ENCODE measurements around the gene TMA16. TPM values are rescaled to one million over a fixed set of nuclear protein-coding genes. Genes with fewer than 3 reads are reported as not detected.
"Not testable (repeated sequence)": the region's sequence is repeated elsewhere in the genome, so short reads cannot be mapped to it uniquely, and the experiment has no call there.

The TMA16 gene
- 10 to 100 TPM in 2 of 4 donors, 1 to 10 TPM in 2; 3.8 to 25.3 (median 10.8) TPM for polyA plus RNA-seq
- long read RNA-seq, donor 1, transcript TMA16-201 (7 exons, 1,978 nt) = major isoform, 8 of 32 reads
- long read RNA-seq, donor 1, partial matches to known transcripts = 20 of 32 reads
- long read RNA-seq, donor 1, other reads (novel, unspliced or antisense) = 0 of 32 reads
- long read RNA-seq, donor 2, partial matches to known transcripts = 0 of 3 reads
- long read RNA-seq, donor 2, other reads (novel, unspliced or antisense) = 0 of 3 reads
- long read RNA-seq, donor 3, transcript TMA16-201 (7 exons, 1,978 nt) = major isoform, 9 of 17 reads
- long read RNA-seq, donor 3, partial matches to known transcripts = 5 of 17 reads
- long read RNA-seq, donor 3, other reads (novel, unspliced or antisense) = 0 of 17 reads
- long read RNA-seq, donor 4, partial matches to known transcripts = 0 of 1 reads
- long read RNA-seq, donor 4, other reads (novel, unspliced or antisense) = 0 of 1 reads
- long read RNA-seq, donor 5, partial matches to known transcripts = 0 of 1 reads
- long read RNA-seq, donor 5, other reads (novel, unspliced or antisense) = 0 of 1 reads
- long read RNA-seq, donor 6, partial matches to known transcripts = 5 of 8 reads
- long read RNA-seq, donor 6, other reads (novel, unspliced or antisense) = 0 of 8 reads
- long read RNA-seq, donor 7, transcript TMA16-201 (7 exons, 1,978 nt) = major isoform, 15 of 22 reads
- long read RNA-seq, donor 7, partial matches to known transcripts = 6 of 22 reads
- long read RNA-seq, donor 7, other reads (novel, unspliced or antisense) = 0 of 22 reads
- long read RNA-seq, donor 8, partial matches to known transcripts = 0 of 2 reads
- long read RNA-seq, donor 8, other reads (novel, unspliced or antisense) = 0 of 2 reads
- long read RNA-seq, donor 9, partial matches to known transcripts = 0 of 2 reads
- long read RNA-seq, donor 9, other reads (novel, unspliced or antisense) = 0 of 2 reads
- long read RNA-seq, donor 10, transcript TMA16-201 (7 exons, 1,978 nt) = major isoform, 12 of 18 reads
- long read RNA-seq, donor 10, partial matches to known transcripts = 0 of 18 reads
- long read RNA-seq, donor 10, other reads (novel, unspliced or antisense) = 0 of 18 reads

DNA sequence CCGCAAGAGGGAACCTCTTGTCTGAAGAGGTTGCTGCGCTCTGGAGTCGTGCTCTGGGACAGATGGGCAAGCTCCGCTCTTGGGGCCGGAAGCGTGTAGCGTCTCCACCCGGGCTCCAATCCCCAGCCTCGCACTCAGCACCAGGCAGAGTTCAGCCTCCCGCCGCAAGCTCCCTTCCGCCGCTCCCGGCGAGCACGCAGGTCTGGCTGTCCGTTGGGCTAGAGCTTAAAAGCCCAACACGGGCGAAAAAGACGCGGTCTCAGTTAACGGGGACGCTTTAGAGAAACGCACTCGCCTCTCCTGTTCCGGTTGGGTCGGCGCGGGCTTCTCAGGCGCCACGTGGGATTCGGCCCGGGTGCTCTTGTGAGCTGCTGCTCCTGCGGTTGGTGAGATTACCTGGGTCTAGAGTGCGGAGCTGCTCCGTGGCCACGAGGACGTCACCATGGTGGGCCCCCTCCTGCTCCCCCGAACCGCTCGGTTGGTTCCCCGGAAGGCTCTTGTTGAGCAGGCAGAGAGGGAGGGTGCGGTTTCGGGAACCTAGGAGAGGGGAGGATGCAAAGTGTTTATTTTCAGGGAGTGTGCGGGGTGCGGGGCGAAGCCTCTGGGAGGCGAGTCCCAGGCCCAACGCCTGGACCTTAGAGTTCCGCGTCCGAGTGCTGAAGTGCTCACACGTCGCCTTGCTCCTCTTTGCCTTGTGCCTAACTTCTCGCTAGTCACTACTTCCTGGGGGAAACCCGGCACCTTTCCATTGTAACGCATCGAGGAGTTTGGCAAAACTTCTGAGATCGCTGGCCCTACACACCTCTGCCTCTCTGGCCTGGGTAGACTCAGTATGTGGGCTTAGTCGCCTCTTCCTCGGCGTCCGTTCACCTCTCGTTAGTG, at the start of gene TMA16:
Gene TMA16 (plus strand): TSS at position 331 of the 882 bp plus-strand sequence. CDS start 112 bp downstream, at position 443.
- no peaks in the 10 kb centered on the region for H3K9me3 ChIP-seq (ENCODE audit: control insufficient read depth in 2 of 2, insufficient read depth in 1 of 2, low read depth in 1 of 2, low read length in 1 of 2)
- H3K36me3 ChIP-seq (ENCODE audit: control insufficient read depth in 3 of 3, insufficient read depth in 2 of 3, low read depth in 1 of 3, low read length in 3 of 3) = no peaks in the 10 kb centered on the region
- FAIRE-seq (no peak), DNase-seq (peak; percentile 88 to 94)
- H3K27ac ChIP-seq (ENCODE audit: low read depth in 1 of 3, low read length in 2 of 3) = peak within 1 kb of the TSS; percentile 79 to 93 (median 93)
- peak within 1 kb of the TSS; percentile 73 to 97 (median 75) for H3K4me3 ChIP-seq (ENCODE audit: low read depth in 1 of 3, low read length in 3 of 3)
- WGBS, 3 donors = 0 to 1% (median 1%) methylated on average over 63 to 64 of the region's 64 CpGs
- peaks cover 0 to 5% (median 0%) of the 10 kb centered on the region in 3 donors for H3K4me1 ChIP-seq (ENCODE audit: control insufficient read depth in 3 of 3, insufficient read depth in 2 of 3, low read depth in 1 of 3, low read length in 2 of 3)
- H3K27me3 ChIP-seq (ENCODE audit: control insufficient read depth in 3 of 3, insufficient read depth in 3 of 3, low read length in 3 of 3) = no peaks in the 10 kb centered on the region

DNA sequence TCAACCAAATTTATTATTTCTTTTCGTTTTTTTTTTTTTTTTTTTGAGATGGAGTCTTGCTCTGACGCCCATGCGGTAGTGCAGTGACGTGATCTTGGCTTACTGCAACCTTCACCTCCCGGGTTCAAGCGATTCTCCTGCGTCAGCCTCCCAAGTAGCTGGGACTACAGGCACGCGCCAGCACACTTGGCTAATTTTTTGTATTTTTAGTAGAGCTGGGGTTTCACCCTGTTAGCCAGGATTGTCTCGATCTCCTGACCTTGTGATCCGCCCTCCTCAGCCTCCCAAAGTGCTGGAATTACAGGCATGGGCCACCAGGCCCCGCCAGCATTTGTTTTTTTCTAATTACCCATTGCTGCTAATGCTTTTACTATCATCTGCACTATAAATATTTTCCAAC, 47.5 kb upstream of the TMA16 start:
- not testable (repeated sequence) for DNase-seq; H3K27ac ChIP-seq (ENCODE audit: low read depth in 1 of 3, low read length in 2 of 3); H3K4me3 ChIP-seq (ENCODE audit: low read depth in 1 of 3, low read length in 3 of 3); H3K4me1 ChIP-seq (ENCODE audit: control insufficient read depth in 3 of 3, insufficient read depth in 2 of 3, low read depth in 1 of 3, low read length in 2 of 3); H3K36me3 ChIP-seq (ENCODE audit: control insufficient read depth in 3 of 3, insufficient read depth in 2 of 3, low read depth in 1 of 3, low read length in 3 of 3); FAIRE-seq; H3K27me3 ChIP-seq (ENCODE audit: control insufficient read depth in 3 of 3, insufficient read depth in 3 of 3, low read length in 3 of 3); H3K9me3 ChIP-seq (ENCODE audit: control insufficient read depth in 2 of 2, insufficient read depth in 1 of 2, low read depth in 1 of 2, low read length in 1 of 2)
- WGBS, 3 donors = 79 to 86% (median 84%) methylated on average over 12 of the region's 12 CpGs

DNA sequence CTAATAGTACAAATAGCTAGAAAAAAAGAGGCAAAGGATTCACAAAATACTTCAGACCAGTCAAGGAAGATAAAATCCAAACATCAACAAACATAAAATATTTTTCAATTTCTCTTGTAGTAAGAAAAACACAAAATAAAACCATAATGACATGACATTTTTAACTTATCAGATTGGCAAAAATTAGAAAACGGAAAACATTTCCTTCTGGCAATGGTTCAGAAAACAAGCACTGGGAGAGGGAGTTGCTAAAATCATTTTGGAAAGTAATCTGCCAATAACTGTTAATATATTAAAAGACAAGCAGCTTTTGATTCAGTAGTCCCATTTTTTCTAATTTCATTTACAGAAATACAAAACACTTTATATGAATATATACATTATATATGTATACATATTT, 47.0 kb upstream of the TMA16 start:
- 36 to 67% (median 38%) methylated on average over 1 of the region's 1 CpG for WGBS, 3 donors
- Histone ChIP-seq H3K27me3 (ENCODE audit: control insufficient read depth in 3 of 3, insufficient read depth in 3 of 3, low read length in 3 of 3) (no peaks in the 10 kb centered on the region), H3K9me3 (ENCODE audit: control insufficient read depth in 2 of 2, insufficient read depth in 1 of 2, low read depth in 1 of 2, low read length in 1 of 2) (no peaks in the 10 kb centered on the region), H3K4me3 (ENCODE audit: low read depth in 1 of 3, low read length in 3 of 3) (no peak overlapping the region), H3K27ac (ENCODE audit: low read depth in 1 of 3, low read length in 2 of 3) (no peak overlapping the region), H3K36me3 (ENCODE audit: control insufficient read depth in 3 of 3, insufficient read depth in 2 of 3, low read depth in 1 of 3, low read length in 3 of 3) (no peaks in the 10 kb centered on the region), H3K4me1 (ENCODE audit: control insufficient read depth in 3 of 3, insufficient read depth in 2 of 3, low read depth in 1 of 3, low read length in 2 of 3) (no peaks in the 10 kb centered on the region)
- no peak for FAIRE-seq
- DNase-seq = no peak

DNA sequence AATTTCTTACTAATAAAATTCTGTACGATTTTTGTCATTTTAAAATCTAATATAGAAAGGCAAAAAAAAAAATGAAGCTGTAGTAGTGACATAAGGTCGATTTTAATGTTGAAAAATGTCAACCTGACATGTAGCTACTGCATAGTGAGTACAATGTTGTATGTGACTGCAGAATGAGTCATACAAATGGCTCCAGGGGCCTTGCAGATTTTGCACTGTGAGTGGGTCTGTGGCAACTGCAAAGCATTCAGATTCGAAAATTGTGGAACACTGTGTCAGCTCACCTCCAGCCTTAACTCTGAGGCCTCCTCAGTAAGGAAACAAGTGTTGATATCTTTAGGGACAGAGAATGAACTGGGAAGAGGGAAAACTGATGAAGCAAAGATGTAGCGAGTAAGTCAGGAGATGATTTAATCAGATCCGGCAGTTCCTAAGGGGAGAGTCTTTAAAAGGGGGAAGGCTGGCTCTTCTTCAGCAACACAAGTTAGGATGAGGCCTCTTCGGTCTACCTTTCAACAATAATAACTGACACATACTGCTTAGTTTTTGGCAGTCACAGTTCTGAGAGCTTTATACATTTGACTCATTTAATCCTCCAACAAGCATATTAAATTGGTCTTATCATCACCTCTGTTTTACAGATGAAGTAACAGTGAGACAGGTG, 45.8 kb upstream of the TMA16 start:
- no peak for DNase-seq
- no peak overlapping the region for H3K4me3 ChIP-seq (ENCODE audit: low read depth in 1 of 3, low read length in 3 of 3)
- no peaks in the 10 kb centered on the region for H3K36me3 ChIP-seq (ENCODE audit: control insufficient read depth in 3 of 3, insufficient read depth in 2 of 3, low read depth in 1 of 3, low read length in 3 of 3)
- H3K9me3 ChIP-seq (ENCODE audit: control insufficient read depth in 2 of 2, insufficient read depth in 1 of 2, low read depth in 1 of 2, low read length in 1 of 2) = no peaks in the 10 kb centered on the region
- H3K27me3 ChIP-seq (ENCODE audit: control insufficient read depth in 3 of 3, insufficient read depth in 3 of 3, low read length in 3 of 3) = no peaks in the 10 kb centered on the region
- H3K27ac ChIP-seq (ENCODE audit: low read depth in 1 of 3, low read length in 2 of 3) = no peak overlapping the region
- H3K4me1 ChIP-seq (ENCODE audit: control insufficient read depth in 3 of 3, insufficient read depth in 2 of 3, low read depth in 1 of 3, low read length in 2 of 3) = no peaks in the 10 kb centered on the region
- no peak for FAIRE-seq
- 57 to 70% (median 64%) methylated on average over 6 of the region's 6 CpGs for WGBS, 3 donors

DNA sequence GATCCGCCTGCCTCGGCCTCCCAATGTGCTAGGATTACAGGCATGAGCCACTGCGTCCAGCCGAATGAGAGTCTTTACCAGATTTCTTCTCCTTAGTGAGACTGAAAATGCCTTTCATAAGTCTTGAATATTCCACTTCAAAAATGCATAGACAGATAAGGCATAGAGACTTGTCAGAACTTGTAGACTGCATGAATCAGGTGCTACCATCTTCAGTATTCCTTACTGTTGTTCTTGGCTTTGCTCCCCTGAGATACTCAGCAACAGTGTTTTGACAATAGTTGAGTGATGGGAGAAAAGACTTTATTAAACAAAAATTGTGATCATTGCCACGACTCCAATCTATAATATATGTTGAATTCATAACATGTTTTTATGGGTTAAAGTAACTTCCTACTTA, 31.9 kb upstream of the TMA16 start:
- FAIRE-seq = no peak
- no peaks in the 10 kb centered on the region for H3K4me1 ChIP-seq (ENCODE audit: control insufficient read depth in 3 of 3, insufficient read depth in 2 of 3, low read depth in 1 of 3, low read length in 2 of 3)
- H3K4me3 ChIP-seq (ENCODE audit: low read depth in 1 of 3, low read length in 3 of 3) = no peak overlapping the region
- no peak for DNase-seq
- no peaks in the 10 kb centered on the region for H3K9me3 ChIP-seq (ENCODE audit: control insufficient read depth in 2 of 2, insufficient read depth in 1 of 2, low read depth in 1 of 2, low read length in 1 of 2)
- no peak overlapping the region for H3K27ac ChIP-seq (ENCODE audit: low read depth in 1 of 3, low read length in 2 of 3)
- 76 to 85% (median 81%) methylated on average over 5 of the region's 5 CpGs for WGBS, 3 donors
- H3K36me3 ChIP-seq (ENCODE audit: control insufficient read depth in 3 of 3, insufficient read depth in 2 of 3, low read depth in 1 of 3, low read length in 3 of 3) = no peaks in the 10 kb centered on the region
- no peaks in the 10 kb centered on the region for H3K27me3 ChIP-seq (ENCODE audit: control insufficient read depth in 3 of 3, insufficient read depth in 3 of 3, low read length in 3 of 3)

DNA sequence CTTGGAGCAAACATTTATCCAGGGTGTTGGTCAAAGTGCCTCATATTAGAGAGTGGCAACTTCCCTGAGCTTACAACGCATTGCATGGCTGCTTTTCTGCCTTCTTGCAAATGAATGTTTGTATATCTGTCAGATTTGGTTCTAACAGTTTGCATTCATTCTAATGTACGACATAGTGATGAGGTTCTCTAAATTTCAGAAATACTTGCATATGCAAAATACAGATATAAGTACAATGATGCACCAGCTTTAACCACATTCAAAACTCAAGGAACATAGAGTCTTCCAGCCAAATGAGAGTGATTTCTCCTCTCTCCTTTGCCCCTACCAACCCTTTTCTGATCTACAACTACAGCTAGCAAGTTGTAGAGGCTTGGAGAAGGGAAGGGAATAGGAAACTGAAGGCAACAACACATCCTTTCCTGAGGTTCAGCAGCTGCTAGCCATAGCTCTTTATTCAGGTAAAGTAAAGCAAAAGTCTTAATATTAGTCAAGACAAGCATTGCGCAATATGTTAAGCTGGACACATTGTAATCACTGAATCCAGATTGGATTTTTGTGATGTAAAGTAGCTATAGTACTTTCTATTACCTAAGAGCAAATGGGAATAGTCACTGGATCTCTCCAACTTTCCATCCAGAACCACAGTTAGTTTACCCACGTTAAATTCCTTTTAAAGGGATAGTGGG, 27.3 kb upstream of the TMA16 start:
- Histone ChIP-seq H3K4me1 (ENCODE audit: control insufficient read depth in 3 of 3, insufficient read depth in 2 of 3, low read depth in 1 of 3, low read length in 2 of 3) (no peaks in the 10 kb centered on the region), H3K27ac (ENCODE audit: low read depth in 1 of 3, low read length in 2 of 3) (no peak overlapping the region), H3K36me3 (ENCODE audit: control insufficient read depth in 3 of 3, insufficient read depth in 2 of 3, low read depth in 1 of 3, low read length in 3 of 3) (no peaks in the 10 kb centered on the region), H3K27me3 (ENCODE audit: control insufficient read depth in 3 of 3, insufficient read depth in 3 of 3, low read length in 3 of 3) (no peaks in the 10 kb centered on the region), H3K4me3 (ENCODE audit: low read depth in 1 of 3, low read length in 3 of 3) (no peak overlapping the region), H3K9me3 (ENCODE audit: control insufficient read depth in 2 of 2, insufficient read depth in 1 of 2, low read depth in 1 of 2, low read length in 1 of 2) (no peaks in the 10 kb centered on the region)
- 81 to 86% (median 85%) methylated on average over 4 of the region's 4 CpGs for WGBS, 3 donors
- FAIRE-seq (peak; percentile 23), DNase-seq (no peak)

DNA sequence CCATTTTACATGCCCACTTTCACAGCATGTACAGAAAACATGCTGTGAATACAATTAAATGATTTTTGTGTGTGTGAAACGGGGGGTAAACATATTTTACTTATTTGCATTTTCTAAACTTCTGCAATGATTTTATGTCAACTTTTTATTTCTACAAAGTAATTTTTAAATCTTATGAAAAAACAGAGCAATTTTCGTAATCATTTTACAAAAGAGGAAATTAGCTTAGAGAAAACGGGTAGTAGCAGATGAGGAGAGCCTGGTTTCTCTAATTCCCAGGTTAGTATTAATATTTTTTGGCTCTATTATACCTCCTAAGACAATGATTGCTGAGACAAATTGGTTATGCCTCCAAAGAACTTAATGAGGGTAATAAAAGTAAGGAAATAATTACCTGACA, 24.1 kb upstream of the TMA16 start:
- Histone ChIP-seq H3K27me3 (ENCODE audit: control insufficient read depth in 3 of 3, insufficient read depth in 3 of 3, low read length in 3 of 3) (no peaks in the 10 kb centered on the region), H3K9me3 (ENCODE audit: control insufficient read depth in 2 of 2, insufficient read depth in 1 of 2, low read depth in 1 of 2, low read length in 1 of 2) (no peaks in the 10 kb centered on the region), H3K4me1 (ENCODE audit: control insufficient read depth in 3 of 3, insufficient read depth in 2 of 3, low read depth in 1 of 3, low read length in 2 of 3) (no peaks in the 10 kb centered on the region), H3K27ac (ENCODE audit: low read depth in 1 of 3, low read length in 2 of 3) (no peak overlapping the region), H3K36me3 (ENCODE audit: control insufficient read depth in 3 of 3, insufficient read depth in 2 of 3, low read depth in 1 of 3, low read length in 3 of 3) (no peaks in the 10 kb centered on the region), H3K4me3 (ENCODE audit: low read depth in 1 of 3, low read length in 3 of 3) (no peak overlapping the region)
- WGBS, 3 donors = 63 to 76% (median 69%) methylated on average over 3 of the region's 3 CpGs
- FAIRE-seq = no peak
- DNase-seq = no peak

Measured in small intestine (tissue), 16 donors.